HEK293 (cell line): ENCODE measurements around the gene VPS51.
A peak's percentile ranks its signal among the peaks of the same experiment; 100 is the strongest.
"Not testable (repeated sequence)": the region's sequence is repeated elsewhere in the genome, so short reads cannot be mapped to it uniquely, and the experiment has no call there.

Source experiments
- CTCF ChIA-PET: fragments of 350-600 bp; formaldehyde crosslinking; extraction: SDS; loops from one replicate; lab custom pipeline; 2021; ENCODE audit warnings: antibody characterized with exemption; lab: Yijun Ruan, JAX
- POLR2A ChIA-PET: fragments of 300-600 bp; formaldehyde crosslinking; extraction: SDS; loops from one replicate; lab custom pipeline; 2020; ENCODE audit warnings: antibody characterized with exemption, inconsistent platforms; lab: Yijun Ruan, JAX
- H3K27ac ChIP-seq: fragments of 200-500 bp; sonication (Bioruptor generic); 2 replicates; pipeline ENCODE4 v1.5.1; 2014; ENCODE audit warnings: low read depth, low read length, control low read depth, inconsistent platforms; ENCODE audit errors: extremely low read depth
- H3K36me3 ChIP-seq, 2 experiments: fragments of 200-500 bp in 1 of 2; sonication (Bioruptor generic) in 1 of 2; 1 replicate in 1 of 2; 2 replicates in 1 of 2; pipeline ENCODE4 v1.5.1; 2014 to 2017; ENCODE audit warnings: inconsistent platforms in 2 of 2, low read length in 2 of 2; ENCODE audit not compliant: control insufficient read depth in 2 of 2, insufficient read depth in 1 of 2
- H3K4me1 ChIP-seq: fragments of 200-500 bp; sonication (Bioruptor generic); 2 replicates; pipeline ENCODE4 v1.5.1; 2014; ENCODE audit warnings: mild to moderate bottlenecking, low read length, inconsistent platforms; ENCODE audit not compliant: control insufficient read depth, insufficient read depth
- H3K4me3 ChIP-seq: 2 replicates; pipeline ENCODE4 v1.5.1; 2011; ENCODE audit warnings: low read depth, mild to moderate bottlenecking, control low read depth, low read length, moderate library complexity
- H3K9me3 ChIP-seq: fragments of 200-500 bp; sonication (Bioruptor generic); 2 replicates; pipeline ENCODE4 v1.5.1; 2014; ENCODE audit warnings: low read depth, low read length, inconsistent platforms; ENCODE audit not compliant: control insufficient read depth, insufficient read depth
- SP3 ChIP-seq: fragments of 450-650 bp; formaldehyde crosslinking; IDR thresholded peaks from 2 replicates; pipeline ENCODE4 v1.5.1; 2016; ENCODE audit warnings: missing biosample characterization, missing genetic modification characterization
- ZNF214 ChIP-seq: fragments of 450-650 bp; formaldehyde crosslinking; IDR thresholded peaks from 2 replicates; pipeline ENCODE4 v1.5.1; 2017; ENCODE audit warnings: missing biosample characterization, mild to moderate bottlenecking, missing genetic modification characterization, borderline replicate concordance
- ZSCAN30 ChIP-seq: fragments of 450-650 bp; IDR thresholded peaks from 2 replicates; pipeline ENCODE4 v1.5.1; 2018; ENCODE audit warnings: missing biosample characterization, mild to moderate bottlenecking, missing genetic modification characterization, moderate library complexity
- TF ChIP-seq, protein P1 (sequence below): fragments of 450-650 bp; formaldehyde crosslinking; IDR thresholded peaks from 2 replicates; pipeline ENCODE4 v1.5.1; 2016; ENCODE audit warnings: missing biosample characterization, missing genetic modification characterization
- TF ChIP-seq, protein P2 (sequence below): fragments of 450-650 bp; formaldehyde crosslinking; IDR thresholded peaks from 2 replicates; pipeline ENCODE4 v1.5.1; 2016; ENCODE audit warnings: missing biosample characterization, missing genetic modification characterization
- TF ChIP-seq, protein P3 (sequence below): fragments of 450-650 bp; IDR thresholded peaks from 2 replicates; pipeline ENCODE4 v1.5.1; 2018; ENCODE audit warnings: missing biosample characterization, missing genetic modification characterization
- TF ChIP-seq, protein P4 (sequence below): fragments of 450-650 bp; formaldehyde crosslinking; IDR thresholded peaks from 2 replicates; pipeline ENCODE4 v1.5.1; 2016; ENCODE audit warnings: missing biosample characterization, missing genetic modification characterization

The VPS51 gene

DNA sequence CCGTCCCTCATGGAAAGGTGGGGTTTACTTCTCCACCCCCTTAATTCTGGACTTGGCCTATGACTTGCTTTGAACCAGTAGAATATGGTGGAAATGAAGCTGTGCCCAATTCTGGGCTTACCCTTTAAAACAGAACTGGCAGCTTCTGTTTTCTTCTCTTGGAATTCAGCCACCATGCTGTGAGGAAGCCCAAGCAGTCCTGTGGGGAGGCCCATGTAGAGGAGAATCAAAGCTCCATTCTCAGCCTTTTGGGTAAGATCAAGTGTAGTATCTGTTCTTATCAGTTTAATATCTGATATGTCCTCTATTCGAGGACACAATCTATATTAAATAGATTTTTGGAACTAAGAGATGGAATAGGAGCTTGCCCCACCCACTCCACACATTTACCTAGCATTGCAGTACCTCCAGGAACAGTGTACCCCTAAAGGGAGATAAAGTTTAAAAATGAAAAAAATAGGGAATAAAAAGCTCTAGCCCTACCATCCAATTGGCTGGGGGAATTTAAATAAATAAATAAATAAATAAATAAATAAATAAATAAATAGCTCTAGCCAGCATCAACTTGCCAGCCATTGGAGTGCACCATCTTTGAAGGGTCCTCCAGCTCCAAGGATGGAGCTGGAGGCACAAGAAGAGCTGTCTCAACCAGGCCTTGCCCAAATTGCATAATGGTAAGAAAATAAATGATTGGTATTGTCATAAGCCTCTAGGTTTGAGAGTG, 51.5 kb downstream of the VPS51 start (continued):
- TF ChIP-seq, protein P1, sequence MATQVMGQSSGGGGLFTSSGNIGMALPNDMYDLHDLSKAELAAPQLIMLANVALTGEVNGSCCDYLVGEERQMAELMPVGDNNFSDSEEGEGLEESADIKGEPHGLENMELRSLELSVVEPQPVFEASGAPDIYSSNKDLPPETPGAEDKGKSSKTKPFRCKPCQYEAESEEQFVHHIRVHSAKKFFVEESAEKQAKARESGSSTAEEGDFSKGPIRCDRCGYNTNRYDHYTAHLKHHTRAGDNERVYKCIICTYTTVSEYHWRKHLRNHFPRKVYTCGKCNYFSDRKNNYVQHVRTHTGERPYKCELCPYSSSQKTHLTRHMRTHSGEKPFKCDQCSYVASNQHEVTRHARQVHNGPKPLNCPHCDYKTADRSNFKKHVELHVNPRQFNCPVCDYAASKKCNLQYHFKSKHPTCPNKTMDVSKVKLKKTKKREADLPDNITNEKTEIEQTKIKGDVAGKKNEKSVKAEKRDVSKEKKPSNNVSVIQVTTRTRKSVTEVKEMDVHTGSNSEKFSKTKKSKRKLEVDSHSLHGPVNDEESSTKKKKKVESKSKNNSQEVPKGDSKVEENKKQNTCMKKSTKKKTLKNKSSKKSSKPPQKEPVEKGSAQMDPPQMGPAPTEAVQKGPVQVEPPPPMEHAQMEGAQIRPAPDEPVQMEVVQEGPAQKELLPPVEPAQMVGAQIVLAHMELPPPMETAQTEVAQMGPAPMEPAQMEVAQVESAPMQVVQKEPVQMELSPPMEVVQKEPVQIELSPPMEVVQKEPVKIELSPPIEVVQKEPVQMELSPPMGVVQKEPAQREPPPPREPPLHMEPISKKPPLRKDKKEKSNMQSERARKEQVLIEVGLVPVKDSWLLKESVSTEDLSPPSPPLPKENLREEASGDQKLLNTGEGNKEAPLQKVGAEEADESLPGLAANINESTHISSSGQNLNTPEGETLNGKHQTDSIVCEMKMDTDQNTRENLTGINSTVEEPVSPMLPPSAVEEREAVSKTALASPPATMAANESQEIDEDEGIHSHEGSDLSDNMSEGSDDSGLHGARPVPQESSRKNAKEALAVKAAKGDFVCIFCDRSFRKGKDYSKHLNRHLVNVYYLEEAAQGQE: peak; percentile 32; the same call in 1 of the 2 replicates
- TF ChIP-seq SP3: 0 out of 2 replicates have a peak, but pooled peaks have one; percentile 14
- TF ChIP-seq, protein P2, sequence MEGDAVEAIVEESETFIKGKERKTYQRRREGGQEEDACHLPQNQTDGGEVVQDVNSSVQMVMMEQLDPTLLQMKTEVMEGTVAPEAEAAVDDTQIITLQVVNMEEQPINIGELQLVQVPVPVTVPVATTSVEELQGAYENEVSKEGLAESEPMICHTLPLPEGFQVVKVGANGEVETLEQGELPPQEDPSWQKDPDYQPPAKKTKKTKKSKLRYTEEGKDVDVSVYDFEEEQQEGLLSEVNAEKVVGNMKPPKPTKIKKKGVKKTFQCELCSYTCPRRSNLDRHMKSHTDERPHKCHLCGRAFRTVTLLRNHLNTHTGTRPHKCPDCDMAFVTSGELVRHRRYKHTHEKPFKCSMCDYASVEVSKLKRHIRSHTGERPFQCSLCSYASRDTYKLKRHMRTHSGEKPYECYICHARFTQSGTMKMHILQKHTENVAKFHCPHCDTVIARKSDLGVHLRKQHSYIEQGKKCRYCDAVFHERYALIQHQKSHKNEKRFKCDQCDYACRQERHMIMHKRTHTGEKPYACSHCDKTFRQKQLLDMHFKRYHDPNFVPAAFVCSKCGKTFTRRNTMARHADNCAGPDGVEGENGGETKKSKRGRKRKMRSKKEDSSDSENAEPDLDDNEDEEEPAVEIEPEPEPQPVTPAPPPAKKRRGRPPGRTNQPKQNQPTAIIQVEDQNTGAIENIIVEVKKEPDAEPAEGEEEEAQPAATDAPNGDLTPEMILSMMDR (tag by site-specific recombination): no peak
- TF ChIP-seq, all 188 proteins: peak for 11

DNA sequence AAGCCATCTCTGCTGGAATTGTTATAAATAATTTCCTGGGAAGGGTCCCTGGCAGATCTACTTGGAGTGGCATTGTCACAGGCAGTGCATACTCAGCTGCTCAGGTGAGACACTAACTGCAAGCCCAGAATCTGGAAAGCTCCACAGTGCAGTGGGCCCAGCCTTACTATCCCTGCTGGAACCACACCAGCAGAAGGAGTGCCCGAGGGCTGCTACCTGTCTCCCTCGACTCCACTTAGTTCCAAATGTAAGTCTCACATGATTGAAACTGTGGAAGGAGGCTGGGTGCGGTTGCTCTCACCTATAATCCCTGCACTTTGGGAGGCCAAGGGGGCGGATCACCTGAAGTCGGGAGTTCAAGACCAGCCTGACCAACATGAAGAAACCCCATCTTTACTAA, 52.6 kb downstream of the VPS51 start:
- H3K4me1 ChIP-seq: no peaks in the 10 kb centered on the region
- H3K9me3 ChIP-seq: no peaks in the 10 kb centered on the region
- POLR2A ChIA-PET: interaction anchor here (0.6 kb wide), 1 partner anchor 12 kb away, joined by 3 read pairs; no protein-coding TSS in a partner anchor
- TF ChIP-seq ZNF214 (tag by site-specific recombination): no peak
- TF ChIP-seq, protein P3, sequence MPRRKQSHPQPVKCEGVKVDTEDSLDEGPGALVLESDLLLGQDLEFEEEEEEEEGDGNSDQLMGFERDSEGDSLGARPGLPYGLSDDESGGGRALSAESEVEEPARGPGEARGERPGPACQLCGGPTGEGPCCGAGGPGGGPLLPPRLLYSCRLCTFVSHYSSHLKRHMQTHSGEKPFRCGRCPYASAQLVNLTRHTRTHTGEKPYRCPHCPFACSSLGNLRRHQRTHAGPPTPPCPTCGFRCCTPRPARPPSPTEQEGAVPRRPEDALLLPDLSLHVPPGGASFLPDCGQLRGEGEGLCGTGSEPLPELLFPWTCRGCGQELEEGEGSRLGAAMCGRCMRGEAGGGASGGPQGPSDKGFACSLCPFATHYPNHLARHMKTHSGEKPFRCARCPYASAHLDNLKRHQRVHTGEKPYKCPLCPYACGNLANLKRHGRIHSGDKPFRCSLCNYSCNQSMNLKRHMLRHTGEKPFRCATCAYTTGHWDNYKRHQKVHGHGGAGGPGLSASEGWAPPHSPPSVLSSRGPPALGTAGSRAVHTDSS (tag by site-specific recombination): no peak
- TF ChIP-seq, protein P4, sequence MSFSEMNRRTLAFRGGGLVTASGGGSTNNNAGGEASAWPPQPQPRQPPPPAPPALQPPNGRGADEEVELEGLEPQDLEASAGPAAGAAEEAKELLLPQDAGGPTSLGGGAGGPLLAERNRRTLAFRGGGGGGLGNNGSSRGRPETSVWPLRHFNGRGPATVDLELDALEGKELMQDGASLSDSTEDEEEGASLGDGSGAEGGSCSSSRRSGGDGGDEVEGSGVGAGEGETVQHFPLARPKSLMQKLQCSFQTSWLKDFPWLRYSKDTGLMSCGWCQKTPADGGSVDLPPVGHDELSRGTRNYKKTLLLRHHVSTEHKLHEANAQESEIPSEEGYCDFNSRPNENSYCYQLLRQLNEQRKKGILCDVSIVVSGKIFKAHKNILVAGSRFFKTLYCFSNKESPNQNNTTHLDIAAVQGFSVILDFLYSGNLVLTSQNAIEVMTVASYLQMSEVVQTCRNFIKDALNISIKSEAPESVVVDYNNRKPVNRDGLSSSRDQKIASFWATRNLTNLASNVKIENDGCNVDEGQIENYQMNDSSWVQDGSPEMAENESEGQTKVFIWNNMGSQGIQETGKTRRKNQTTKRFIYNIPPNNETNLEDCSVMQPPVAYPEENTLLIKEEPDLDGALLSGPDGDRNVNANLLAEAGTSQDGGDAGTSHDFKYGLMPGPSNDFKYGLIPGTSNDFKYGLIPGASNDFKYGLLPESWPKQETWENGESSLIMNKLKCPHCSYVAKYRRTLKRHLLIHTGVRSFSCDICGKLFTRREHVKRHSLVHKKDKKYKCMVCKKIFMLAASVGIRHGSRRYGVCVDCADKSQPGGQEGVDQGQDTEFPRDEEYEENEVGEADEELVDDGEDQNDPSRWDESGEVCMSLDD (tag by site-specific recombination): no peak
- TF ChIP-seq ZSCAN30 (tag by site-specific recombination): no peak
- no peaks in the 10 kb centered on the region for H3K36me3 ChIP-seq
- H3K4me3 ChIP-seq: no peak overlapping the region
- H3K27ac ChIP-seq: no peak overlapping the region
- CTCF ChIA-PET: interaction anchor here (0.9 kb wide), 1 partner anchor 12 kb away, joined by 4 read pairs; no protein-coding TSS in a partner anchor

DNA sequence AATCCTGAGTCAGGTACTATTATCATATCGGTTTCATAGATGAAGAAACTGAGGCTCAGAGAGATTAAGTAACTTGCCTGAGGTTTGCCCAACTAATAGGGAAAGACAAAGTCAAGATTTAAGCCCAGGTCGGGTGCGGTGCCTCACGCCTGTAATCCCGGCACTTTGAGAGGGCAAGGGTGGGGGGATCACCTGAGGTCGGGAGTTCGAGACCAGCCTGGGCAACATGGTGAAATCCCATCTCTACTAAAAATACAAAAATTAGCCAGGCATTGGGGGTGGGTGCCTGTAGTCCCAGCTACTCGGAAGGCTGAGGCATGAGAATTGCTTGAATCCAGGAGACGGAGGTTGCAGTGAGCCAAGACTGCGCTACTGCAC, 54.1 kb downstream of the VPS51 start:
- H3K9me3 ChIP-seq, CTCF ChIA-PET, POLR2A ChIA-PET, H3K27ac ChIP-seq, H3K4me3 ChIP-seq, H3K36me3 ChIP-seq, H3K4me1 ChIP-seq: not testable (repeated sequence)
